GM18498 (cell line): ENCODE measurements around the gene NPHS2.

ENCODE experiments used
- ATAC-seq: cut with Tn5 transposase; IDR thresholded peaks from one replicate; pipeline ENCODE4 v1.9.1; 2021; ENCODE audit warnings: mild to moderate bottlenecking, moderate library complexity; ENCODE audit not compliant: unreplicated experiment

The NPHS2 gene

GRCh38 chr1:179575497-179576314 lies at the start of gene NPHS2:
TSS of gene NPHS2 (minus strand) at chr1:179575948. CDS start at chr1:179575864, 84 bp downstream.
- ATAC-seq = no peak

- no peak for ATAC-seq
Observed at GRCh38 chr1:179612361-179612760, 36.6 kb upstream of the NPHS2 start.

GRCh38 chr1:179601093-179601492 lies 25.3 kb upstream of the NPHS2 start:
- no peak for ATAC-seq

DNA sequence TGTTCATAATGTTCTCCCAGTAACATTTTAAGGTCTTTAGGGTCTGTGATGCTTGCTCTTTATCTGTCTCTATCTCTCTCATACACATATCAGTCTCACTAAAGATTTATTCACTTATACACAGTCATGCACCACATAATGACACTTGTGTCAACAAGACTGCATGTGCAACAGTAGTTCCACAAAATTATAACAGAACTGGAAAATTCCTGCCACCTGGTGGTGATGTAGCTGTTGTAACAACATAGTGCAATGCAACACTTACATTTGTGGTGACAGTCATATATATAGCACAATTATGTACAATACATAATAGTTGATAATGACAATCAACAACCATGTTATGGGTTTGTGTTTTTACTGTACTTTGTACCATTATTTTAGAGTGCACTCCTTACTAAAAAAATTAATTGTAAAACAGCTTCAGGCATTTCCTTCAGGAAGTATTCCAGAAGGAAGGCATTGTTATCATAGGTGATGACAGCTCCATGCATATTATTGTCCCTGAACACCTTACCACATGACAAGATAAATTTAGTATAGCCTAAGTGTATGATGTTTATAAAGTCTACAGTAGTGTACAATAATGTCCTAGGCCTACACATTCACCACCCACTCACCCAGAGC lies 24.0 kb upstream of the NPHS2 start:
- ATAC-seq = no peak

- ATAC-seq = peak; percentile 60
Observed at GRCh38 chr1:179598631-179599030, 22.9 kb upstream of the NPHS2 start.

- no peak for ATAC-seq
Observed at GRCh38 chr1:179591592-179592580, 16.1 kb upstream of the NPHS2 start, which contains the start of gene TDRD5. TSS of gene TDRD5 (plus strand) at chr1:179591832. CDS start at chr1:179592616, 784 bp downstream.

- no peak for ATAC-seq
Observed at GRCh38 chr1:179591253-179591591, 15.5 kb upstream of the NPHS2 start.

DNA sequence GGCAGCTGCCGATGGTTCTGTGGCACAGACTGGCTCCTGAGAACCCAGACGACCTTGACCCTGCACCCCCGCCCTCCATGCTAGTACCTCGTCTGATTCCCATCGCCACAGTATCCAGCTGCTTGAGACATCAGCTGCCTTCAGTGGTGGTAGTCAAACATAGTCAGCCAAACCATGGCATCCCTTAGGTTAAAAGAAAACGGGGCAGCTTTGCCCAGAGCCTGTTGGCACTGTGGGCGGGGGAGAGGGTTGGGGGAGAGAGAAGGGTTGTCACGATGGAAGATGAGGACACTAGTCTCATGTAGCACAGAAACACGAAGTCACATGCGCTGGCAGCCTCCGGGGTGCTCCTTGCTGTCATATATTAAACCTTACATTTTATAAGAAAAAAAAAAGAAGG lies 14.9 kb upstream of the NPHS2 start:
- no peak for ATAC-seq

DNA sequence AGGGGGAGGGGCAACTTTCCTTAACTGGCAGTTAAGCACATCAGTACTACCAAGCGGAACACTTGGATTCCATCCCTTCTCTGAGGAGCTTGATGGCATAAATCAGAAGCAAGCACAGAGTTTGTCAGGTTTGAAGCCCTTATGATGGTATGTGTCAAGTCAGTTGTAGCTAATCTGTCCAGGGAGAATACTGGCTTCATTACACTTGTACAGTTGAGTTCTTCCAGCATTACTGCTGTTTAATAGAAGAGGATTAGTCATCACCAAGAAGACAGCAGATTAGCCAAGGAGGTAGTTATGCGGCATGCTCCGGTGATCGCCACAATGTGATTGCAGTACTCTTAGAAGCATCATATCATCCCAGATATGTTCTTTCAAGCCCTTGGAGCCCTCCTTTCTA lies 13.8 kb upstream of the NPHS2 start:
- ATAC-seq = no peak

- no peak for ATAC-seq
Observed at GRCh38 chr1:179588425-179589024, 12.8 kb upstream of the NPHS2 start.

DNA sequence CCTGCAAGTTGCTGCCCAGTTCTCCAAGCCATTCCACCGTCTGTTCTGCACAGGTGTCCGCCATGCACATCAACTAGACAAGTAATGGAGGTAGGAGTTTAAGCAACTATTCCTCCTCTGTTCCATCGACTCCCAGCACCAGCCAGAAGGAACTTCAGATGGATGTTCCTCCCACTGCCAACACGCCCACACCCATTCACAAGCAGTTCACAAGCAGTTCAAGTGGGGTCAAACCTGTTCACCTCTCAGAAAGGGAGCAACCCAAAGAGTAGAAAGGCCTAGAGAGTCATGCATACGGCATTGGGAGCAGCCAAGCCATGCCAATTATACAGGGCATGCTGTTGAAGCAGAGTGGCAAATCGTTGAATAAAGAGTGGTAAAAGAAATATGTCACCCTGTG lies 11.6 kb upstream of the NPHS2 start:
- ATAC-seq = no peak

GRCh38 chr1:179586107-179586823 lies 10.5 kb upstream of the NPHS2 start:
- no peak for ATAC-seq

DNA sequence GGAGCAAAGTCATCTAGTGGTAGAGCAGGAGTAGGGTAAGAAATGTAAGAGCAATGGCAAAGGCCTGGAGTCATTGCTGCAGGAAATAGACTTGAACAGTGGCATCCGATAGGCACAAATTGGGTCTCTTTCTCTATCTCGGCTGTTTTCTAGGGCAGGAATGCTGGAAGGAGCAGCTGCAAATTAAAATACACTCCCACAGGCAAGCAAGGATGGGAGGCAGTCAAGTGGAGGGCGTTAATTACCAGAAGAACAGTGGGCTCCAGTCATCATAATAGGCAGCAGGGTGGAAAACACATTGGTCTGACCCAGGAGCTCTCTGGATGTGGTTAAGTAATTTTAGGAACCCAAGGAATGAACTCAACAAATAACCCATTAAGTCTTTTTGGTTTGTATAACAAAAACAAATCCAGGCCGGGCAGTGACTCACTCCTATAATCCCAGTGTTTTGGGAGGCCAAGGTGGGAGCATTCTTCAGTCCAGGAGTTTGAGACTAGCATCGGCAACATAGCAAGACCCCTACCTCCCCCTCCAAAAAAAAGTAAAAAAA lies 8.1 kb upstream of the NPHS2 start:
- no peak for ATAC-seq

GRCh38 chr1:179576509-179576908 lies 761 bp upstream of the NPHS2 start:
- no peak for ATAC-seq

DNA sequence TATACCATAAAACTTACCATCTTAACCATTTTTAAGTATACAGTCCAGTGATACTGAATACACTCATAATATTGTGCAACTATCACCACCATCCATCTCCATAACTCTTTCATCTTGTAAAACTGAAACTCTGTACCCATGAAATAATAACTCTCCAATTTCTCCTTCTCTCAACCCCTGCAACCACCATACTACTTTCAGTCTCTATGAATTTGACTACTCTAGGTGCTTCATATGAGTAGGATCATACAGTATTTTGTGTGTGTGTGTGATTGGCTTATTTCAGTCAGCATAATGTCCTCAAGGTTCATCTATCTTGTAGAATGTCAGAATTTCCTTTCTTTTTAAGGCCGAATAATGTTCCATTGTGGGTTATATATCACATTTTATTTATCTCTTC lies 17.7 kb downstream of the NPHS2 start:
- no peak for ATAC-seq

GRCh38 chr1:179554427-179554826 lies 21.3 kb downstream of the NPHS2 start:
- ATAC-seq = no peak

DNA sequence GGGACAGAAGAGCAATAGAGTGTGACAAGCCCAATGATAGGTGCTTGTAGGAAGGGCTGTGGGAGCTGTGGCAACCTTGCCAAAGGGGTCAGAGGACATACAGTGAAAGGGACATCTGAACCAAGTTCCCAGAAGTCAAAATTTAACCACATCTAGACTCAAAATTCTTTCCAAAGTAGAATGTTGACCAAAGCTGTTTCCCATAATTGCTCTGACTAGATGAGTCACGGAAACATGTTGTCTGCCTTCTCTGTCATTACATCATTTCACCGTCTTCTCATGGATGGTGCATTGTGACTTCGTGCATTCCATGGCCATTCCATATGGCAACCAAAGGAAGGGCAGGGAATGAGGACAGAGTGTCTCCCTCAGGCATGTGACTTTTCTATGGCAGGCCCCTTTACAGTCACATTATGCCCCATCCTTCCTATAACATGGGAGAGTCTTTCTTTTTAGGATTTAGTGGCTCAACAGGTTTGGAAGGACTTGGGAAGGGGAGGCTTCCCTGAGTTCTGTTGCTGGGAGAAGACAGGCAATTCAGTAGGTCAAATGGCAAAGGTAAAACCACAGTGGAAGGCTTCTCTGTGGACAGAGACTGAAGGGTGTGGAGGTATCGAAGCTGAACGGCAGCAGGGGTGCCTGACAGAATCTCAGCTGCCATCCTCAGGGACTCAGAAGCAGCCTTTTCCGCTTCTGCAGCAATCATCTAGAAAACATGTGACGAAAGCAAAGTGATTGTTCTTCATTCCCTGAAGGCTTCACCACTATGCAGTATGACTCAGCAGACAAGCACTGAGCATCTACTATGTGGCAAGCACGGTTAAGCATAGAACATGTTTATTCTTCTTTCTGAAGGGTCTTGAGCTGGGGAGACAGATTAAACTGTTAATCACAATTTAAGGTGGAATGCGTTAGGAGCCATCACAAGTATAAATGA lies 24.7 kb downstream of the NPHS2 start:
- no peak for ATAC-seq

- ATAC-seq = no peak
Observed at GRCh38 chr1:179549368-179549700, 26.4 kb downstream of the NPHS2 start.
